T-helper 1 cell treated with Interleukin-12 subunit alpha and Interleukin-12 subunit beta and Interleukin-4 antibody, amounts not matched to agents 30 μg/mL and 1 μg/mL, for 36 hours (primary cell): Measurements from ENCODE around the gene CD79A.
A peak's percentile ranks its signal among the peaks of the same experiment; 100 is the strongest.

Source experiments
- H3K27ac Mint-ChIP-seq: one replicate; pipeline ENCODE4 v1.8.0; 2021; ENCODE audit warnings: mild to moderate bottlenecking, mixed read lengths
- H3K27me3 Mint-ChIP-seq: one replicate; pipeline ENCODE4 v1.8.0; 2021; ENCODE audit warnings: low read depth, mixed read lengths
- H3K36me3 Mint-ChIP-seq: one replicate; pipeline ENCODE4 v1.8.0; 2021; ENCODE audit warnings: low read depth, mixed read lengths
- H3K4me1 Mint-ChIP-seq: one replicate; pipeline ENCODE4 v1.8.0; 2021; ENCODE audit warnings: low read depth, mixed read lengths
- H3K4me3 Mint-ChIP-seq: one replicate; pipeline ENCODE4 v1.8.0; 2021; ENCODE audit warnings: mild to moderate bottlenecking, moderate library complexity, mixed read lengths
- H3K9me3 Mint-ChIP-seq: one replicate; pipeline ENCODE4 v1.8.0; 2021; ENCODE audit warnings: mixed read lengths

The CD79A gene

DNA sequence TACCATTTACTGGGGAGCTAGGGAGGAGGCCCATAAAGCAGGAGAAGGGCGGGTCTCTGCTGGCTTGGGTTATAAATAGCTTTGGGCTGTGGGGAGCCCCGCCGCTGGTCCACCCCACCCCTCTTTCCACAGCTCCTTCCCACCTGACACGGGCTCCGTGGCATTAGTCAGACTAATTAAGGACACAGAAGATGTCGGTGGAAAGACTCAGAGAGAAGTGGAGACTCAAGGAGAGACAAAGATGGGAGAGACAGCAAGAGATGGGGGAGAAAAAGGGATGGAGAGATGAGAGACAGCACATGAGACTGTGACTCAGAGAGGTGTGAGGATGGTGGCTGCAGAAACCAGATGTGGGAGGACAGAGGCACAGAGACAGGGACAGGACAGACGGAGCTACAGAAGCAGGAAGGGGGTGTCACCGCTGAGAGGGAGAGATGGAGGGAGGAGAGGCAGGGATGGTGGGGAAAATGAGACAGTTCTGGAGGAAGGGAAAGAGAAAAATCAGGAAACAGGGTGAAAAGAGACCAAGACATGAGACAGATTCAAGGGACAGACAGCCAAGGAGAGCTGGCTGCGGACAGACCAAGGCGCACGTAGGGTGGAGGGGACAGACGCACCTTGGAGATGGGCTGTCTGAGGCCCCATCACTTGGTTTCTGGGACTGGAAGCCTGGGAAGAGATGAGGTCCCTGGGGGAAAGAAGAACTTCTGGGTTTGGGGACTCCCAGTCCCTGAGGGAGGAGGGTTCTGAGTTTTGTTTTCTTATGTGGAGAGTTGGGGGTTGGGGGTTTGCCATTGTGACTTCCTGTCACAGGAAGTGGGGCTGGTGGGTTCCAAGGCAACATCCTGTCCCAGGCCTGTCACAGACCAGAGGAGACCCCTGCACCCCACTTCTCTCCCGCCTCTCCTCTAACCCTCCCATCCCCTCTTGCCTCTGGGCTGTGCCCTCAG is 10.0 kb downstream of the CD79A start:
- Mint-ChIP-seq H3K9me3 (no peaks in the 10 kb centered on the region), H3K36me3 (peaks cover 65% of the 10 kb centered on the region), H3K4me1 (peaks cover 55% of the 10 kb centered on the region), H3K4me3 (peak overlapping the region; percentile 94), H3K27me3 (no peaks in the 10 kb centered on the region), H3K27ac (peak overlapping the region; percentile 97)

DNA sequence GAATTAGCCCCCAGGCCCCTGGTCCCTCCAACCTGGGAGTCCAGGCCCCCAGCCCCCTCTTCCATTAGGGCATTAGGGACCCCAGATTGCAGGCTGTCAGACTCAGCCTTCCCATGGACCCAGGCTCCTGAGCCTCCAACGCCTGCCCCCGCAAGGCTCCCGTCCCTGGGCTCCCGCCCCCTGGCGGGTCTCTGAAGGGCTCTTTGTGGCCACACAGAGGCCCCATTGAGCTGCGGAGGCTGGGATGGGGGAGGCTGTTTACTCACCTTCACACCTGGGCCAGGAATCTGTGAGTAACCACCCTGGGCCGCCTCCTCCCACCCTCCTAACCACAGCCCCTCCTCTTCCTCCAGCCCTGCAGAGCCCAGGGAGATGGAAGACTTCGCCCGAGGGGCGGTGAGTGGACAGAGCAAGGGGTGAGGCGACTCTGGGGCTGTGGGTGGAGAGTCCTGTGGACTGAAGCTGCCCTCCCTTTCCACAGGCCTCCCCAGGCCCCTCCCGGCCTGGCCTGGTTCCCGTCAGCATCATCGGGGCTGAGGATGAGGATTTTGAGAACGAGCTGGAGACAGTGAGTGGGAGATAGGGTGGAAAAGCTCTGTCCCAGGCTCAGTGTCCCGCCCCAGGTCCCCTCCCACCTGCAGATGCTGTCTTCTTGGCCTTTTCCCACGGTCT is 10.8 kb downstream of the CD79A start:
- H3K4me1 Mint-ChIP-seq = peaks cover 50% of the 10 kb centered on the region
- H3K27me3 Mint-ChIP-seq = no peaks in the 10 kb centered on the region
- H3K27ac Mint-ChIP-seq = peak overlapping the region; percentile 97
- H3K9me3 Mint-ChIP-seq = no peaks in the 10 kb centered on the region
- peak overlapping the region; percentile 94 for H3K4me3 Mint-ChIP-seq
- peaks cover 60% of the 10 kb centered on the region for H3K36me3 Mint-ChIP-seq

DNA sequence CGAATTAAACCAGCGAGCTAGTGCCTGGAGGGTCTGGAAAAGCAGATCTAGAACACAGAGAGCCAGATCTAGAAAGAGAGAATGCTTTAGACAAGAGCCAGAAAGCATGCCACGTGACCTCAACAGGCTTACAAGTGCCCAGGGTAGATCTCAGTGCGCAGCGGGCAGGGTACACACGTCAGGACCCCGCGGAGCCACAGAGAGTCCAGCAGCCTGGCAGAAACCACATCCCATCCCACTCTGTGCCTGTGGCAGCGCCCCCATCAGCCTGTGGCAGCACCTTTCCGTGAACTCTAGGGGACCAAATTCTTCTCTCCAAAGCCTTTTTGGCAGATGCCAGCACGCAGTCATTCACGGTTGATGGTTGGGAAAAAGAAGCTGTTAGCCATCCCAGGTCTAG is 11.8 kb downstream of the CD79A start:
- H3K4me1 Mint-ChIP-seq = peaks cover 52% of the 10 kb centered on the region
- no peaks in the 10 kb centered on the region for H3K27me3 Mint-ChIP-seq
- peaks cover 60% of the 10 kb centered on the region for H3K36me3 Mint-ChIP-seq
- peak overlapping the region; percentile 94 for H3K4me3 Mint-ChIP-seq
- H3K27ac Mint-ChIP-seq = peak overlapping the region; percentile 97
- H3K9me3 Mint-ChIP-seq = no peaks in the 10 kb centered on the region

DNA sequence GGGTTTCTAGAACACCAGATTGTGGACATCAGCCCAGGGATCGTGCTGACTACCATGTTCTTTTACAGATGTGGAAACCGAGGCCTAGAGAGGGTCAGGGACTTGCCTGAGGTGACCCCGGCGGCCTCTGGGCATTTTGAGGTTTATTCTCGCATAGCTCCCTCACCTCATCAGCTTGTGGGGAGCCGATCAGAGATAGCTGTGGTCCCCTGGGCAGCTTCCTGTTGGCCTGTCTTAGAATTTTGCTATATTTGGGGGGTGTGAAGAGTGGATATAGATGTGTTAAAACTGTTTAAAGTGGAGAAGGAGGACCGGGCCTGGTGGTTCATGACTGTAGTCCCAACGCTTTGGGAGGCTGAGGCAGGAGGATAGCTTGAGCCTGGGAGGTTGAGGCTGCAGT is 12.8 kb downstream of the CD79A start:
- peak overlapping the region; percentile 80 for H3K27ac Mint-ChIP-seq
- H3K36me3 Mint-ChIP-seq = peaks cover 54% of the 10 kb centered on the region
- peaks cover 53% of the 10 kb centered on the region for H3K4me1 Mint-ChIP-seq
- no peaks in the 10 kb centered on the region for H3K27me3 Mint-ChIP-seq
- H3K9me3 Mint-ChIP-seq = no peaks in the 10 kb centered on the region
- no peak overlapping the region for H3K4me3 Mint-ChIP-seq

DNA sequence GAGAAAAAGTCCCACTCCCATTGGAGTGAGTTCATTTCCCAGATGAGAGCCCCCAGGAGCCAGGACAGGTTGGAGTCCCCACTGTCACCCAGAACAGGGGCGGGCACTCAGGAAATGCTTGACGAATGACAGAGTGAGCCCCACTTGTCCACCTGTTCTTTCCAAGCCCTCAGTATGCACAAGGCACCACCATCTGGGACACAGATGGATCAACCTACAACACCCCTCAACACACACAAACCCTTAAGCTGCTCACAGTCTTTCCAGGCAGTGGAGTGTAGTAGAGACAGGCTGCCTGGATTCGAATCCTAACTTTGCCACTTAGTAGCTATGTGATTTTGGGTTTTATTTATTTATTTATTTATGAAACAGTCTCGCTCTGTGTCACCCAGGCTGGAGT is 13.9 kb downstream of the CD79A start:
- Mint-ChIP-seq H3K9me3 (no peaks in the 10 kb centered on the region), H3K4me1 (peaks cover 51% of the 10 kb centered on the region), H3K36me3 (peaks cover 51% of the 10 kb centered on the region), H3K27ac (no peak overlapping the region), H3K4me3 (no peak overlapping the region), H3K27me3 (no peaks in the 10 kb centered on the region)

DNA sequence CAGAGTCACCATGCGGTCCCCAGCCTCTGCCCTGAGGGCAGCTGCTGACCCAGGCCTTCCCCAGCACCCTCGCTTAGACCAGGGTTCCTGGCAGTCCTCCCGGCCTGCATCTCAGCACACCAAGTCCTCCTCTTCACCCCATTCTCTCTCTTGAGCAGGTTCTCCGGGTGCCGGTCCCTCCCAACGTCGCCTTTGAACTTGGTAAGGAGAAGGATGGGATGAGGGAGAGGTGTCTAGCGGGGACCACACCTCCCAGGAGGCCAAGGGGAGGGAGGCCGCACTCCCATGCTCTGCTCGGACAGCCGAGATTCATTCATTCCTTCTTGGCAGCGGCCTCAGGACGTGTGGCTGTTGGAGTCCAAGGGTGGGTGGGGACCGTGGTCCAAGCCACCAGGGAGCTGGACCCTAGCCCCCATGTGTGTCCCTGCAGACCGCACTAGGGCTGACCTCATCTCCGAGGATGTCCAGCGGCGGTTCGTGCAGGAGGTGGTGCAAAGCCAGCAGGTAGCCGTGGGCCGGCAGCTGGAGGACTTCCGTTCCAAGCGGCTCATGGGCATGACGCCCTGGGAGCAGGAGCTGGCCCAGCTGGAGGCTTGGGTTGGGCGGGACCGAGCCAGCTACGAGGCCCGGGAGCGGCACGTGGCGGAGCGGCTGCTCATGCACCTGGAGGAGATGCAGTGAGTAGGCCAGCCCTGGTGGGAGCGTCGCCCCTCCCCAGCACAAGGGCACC is 15.3 kb downstream of the CD79A start:
- Mint-ChIP-seq H3K9me3 (no peaks in the 10 kb centered on the region), H3K36me3 (peaks cover 42% of the 10 kb centered on the region), H3K4me3 (no peak overlapping the region), H3K27me3 (no peaks in the 10 kb centered on the region), H3K4me1 (peaks cover 42% of the 10 kb centered on the region), H3K27ac (no peak overlapping the region)

DNA sequence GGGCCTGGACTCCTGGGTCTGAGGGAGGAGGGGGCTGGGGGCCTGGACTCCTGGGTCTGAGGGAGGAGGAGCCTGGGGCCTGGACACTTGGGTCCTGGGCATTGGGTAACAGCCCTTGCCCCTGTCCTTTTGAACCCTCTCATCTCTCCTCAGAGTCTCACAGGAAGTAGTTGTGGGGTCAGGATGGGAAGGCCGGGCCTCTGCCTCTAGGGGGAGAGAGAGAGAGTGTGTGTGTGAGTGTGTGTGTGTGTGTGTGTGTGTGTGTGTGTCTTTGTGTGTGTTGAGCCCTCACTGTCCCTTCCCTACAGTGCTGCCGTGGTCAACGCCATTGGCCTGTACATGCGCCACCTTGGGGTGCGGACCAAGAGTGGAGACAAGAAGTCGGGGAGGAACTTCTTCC is 16.8 kb downstream of the CD79A start:
- H3K27ac Mint-ChIP-seq = peak overlapping the region; percentile 85
- no peaks in the 10 kb centered on the region for H3K27me3 Mint-ChIP-seq
- peaks cover 38% of the 10 kb centered on the region for H3K4me1 Mint-ChIP-seq
- peaks cover 43% of the 10 kb centered on the region for H3K36me3 Mint-ChIP-seq
- no peaks in the 10 kb centered on the region for H3K9me3 Mint-ChIP-seq
- H3K4me3 Mint-ChIP-seq = no peak overlapping the region

DNA sequence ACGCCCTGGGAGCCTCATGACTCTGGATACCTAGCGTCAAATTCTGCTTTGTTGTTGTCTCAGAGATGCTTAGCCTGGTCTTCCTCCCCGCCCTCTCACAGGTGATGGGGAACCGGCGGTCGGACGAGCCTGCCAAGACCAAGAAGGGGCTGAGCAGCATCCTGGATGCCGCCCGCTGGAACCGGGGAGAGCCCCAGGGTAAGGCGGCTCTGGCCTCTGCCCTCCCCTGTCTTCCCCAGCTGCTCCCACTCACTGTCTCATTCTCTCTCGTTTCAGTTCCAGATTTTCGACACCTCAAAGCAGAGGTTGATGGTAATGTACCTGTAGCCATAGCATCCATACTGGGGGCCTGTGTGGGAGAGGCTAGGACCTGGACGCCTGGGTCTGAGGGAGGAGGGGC is 17.3 kb downstream of the CD79A start:
- Mint-ChIP-seq H3K9me3 (no peaks in the 10 kb centered on the region), H3K4me3 (no peak overlapping the region), H3K27me3 (no peaks in the 10 kb centered on the region), H3K4me1 (peaks cover 37% of the 10 kb centered on the region), H3K36me3 (peaks cover 43% of the 10 kb centered on the region), H3K27ac (peak overlapping the region; percentile 31)

DNA sequence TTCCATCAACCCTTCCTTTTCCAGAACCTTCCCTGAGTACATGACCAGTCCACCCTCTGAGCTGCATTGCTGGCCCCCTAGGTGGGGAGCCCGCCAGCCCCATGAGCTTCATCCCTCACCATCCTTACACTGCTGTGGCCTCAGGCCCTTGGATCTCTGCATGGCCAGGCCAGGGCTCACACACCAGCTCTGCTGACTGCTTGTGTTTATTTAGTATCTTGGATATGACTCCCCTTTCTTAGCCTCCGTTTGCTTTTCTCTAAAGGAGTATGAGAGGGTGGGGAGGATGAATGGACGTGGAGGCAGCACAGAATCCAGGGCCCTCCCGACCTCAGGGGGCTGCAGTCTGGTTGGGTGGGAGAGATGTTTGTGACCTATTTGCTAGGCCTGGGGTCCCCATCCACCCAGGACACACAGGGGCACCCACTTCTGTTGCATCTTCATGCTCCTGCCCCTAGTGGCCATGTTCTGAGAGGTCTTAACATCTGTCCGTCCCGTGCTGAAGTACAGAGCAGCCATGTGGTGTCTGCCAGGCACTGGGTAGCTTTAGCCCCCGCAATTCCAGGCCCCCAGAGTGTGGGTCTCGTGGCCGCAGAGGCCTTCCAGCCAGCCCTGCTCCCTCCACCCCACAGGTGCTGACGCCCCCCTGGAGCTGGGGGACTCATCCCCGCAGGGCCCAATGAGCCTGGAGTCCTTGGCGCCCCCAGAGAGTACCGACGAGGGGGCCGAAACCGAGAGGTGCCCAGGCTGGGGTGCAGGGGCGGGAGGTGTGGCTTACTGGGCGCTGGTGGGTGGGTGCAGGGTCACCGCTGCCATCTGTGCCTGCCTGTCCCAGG is 18.9 kb downstream of the CD79A start:
- H3K27me3 Mint-ChIP-seq = no peaks in the 10 kb centered on the region
- no peak overlapping the region for H3K4me3 Mint-ChIP-seq
- no peaks in the 10 kb centered on the region for H3K9me3 Mint-ChIP-seq
- peaks cover 30% of the 10 kb centered on the region for H3K4me1 Mint-ChIP-seq
- H3K27ac Mint-ChIP-seq = peak overlapping the region; percentile 56
- H3K36me3 Mint-ChIP-seq = peaks cover 37% of the 10 kb centered on the region

DNA sequence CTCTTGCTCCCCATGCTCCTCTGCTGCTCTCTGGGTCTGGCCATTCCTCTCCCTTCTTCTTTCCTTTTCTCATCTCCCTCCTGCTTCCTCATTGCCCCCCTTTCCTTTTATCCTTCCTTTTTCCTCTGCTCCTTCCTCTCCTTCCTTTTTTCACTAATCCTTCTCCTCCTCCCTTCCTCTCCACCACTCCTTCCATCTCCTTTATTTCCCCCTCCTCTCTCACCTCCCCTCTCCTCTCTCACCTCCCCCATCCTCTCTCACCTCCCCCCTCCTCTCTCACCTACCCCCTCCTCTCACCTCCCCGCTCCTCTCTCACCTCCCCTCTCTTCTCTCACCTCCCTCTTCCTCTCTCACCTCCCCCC is 19.5 kb downstream of the CD79A start:
- Mint-ChIP-seq H3K36me3 (peaks cover 37% of the 10 kb centered on the region), H3K9me3 (no peaks in the 10 kb centered on the region), H3K27me3 (no peaks in the 10 kb centered on the region), H3K4me3 (no peak overlapping the region), H3K27ac (no peak overlapping the region), H3K4me1 (peaks cover 28% of the 10 kb centered on the region)

DNA sequence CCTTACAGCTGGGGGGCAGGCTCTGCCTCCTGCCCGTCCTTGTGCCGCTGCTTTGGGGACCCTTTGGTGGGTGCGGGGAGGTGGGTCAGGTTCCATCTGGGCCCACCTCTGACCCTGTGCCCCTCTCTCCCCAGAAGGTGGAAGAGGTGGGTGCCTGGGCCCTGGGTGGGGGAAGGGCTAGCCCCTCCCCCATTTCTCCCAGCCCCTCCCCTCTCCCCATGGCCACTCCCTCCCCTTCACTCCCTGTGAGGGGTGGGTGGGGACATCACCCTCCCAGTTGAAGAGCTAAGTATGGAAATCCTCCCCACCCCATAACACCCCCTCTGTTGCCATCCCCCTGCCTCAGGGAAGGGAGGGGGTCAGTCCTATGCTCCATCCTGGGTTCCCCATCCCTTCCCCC is 20.1 kb downstream of the CD79A start:
- H3K27ac Mint-ChIP-seq = no peak overlapping the region
- H3K4me1 Mint-ChIP-seq = peaks cover 25% of the 10 kb centered on the region
- H3K9me3 Mint-ChIP-seq = no peaks in the 10 kb centered on the region
- H3K36me3 Mint-ChIP-seq = peaks cover 40% of the 10 kb centered on the region
- no peaks in the 10 kb centered on the region for H3K27me3 Mint-ChIP-seq
- H3K4me3 Mint-ChIP-seq = no peak overlapping the region

DNA sequence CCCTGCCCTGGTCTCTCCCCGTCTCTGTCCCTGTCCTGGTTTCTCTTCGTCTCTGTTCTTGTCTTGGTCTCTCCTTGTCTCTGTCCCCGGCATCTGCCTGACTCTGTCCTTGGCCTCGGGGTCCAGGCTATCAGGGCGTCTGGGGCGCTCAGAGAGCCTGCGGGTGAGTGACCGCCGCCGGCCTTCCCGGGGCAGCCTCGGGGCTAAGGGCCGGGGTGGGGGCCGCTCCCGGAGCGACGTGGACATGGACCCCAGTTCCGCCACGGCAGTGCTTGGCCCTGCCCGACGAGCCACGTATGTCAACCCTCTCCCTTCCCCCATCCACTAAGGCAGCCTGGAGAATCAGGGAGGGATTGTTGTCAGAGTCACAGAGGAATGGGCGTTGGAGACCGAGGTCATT is 20.7 kb downstream of the CD79A start:
- H3K27ac Mint-ChIP-seq = no peak overlapping the region
- H3K27me3 Mint-ChIP-seq = no peaks in the 10 kb centered on the region
- peaks cover 24% of the 10 kb centered on the region for H3K4me1 Mint-ChIP-seq
- no peaks in the 10 kb centered on the region for H3K9me3 Mint-ChIP-seq
- peaks cover 40% of the 10 kb centered on the region for H3K36me3 Mint-ChIP-seq
- H3K4me3 Mint-ChIP-seq = no peak overlapping the region

DNA sequence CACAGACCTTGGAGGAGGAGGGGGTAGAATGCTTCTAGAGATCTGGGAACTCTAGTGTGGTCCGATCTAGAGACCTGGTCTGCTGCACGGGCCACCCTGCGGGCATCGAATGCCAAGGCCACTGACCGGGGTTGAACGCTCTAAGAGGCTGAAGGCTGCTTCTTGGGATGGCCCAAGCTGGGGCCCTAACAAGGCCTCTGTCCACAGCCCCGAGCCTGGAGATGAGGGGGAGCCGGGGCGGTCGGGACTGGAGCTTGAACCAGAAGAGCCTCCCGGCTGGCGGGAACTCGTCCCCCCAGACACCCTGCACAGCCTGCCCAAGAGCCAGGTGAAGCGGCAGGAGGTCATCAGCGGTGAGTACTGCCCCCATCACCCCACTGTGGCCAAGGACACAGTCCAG is 21.2 kb downstream of the CD79A start:
- Mint-ChIP-seq H3K9me3 (no peaks in the 10 kb centered on the region), H3K4me3 (no peak overlapping the region), H3K4me1 (peaks cover 22% of the 10 kb centered on the region), H3K27me3 (no peaks in the 10 kb centered on the region), H3K36me3 (peaks cover 40% of the 10 kb centered on the region), H3K27ac (no peak overlapping the region)
